NK-92 (cell line): ENCODE results near the gene RASAL3.

Experiments
- DNase-seq: peaks from one replicate; lab custom pipeline; 2025; ENCODE audit not compliant: unreplicated experiment; lab: John Stamatoyannopoulos, UW

Gene RASAL3

GRCh38 chr19:15436012-15436825, 28.1 kb downstream of the RASAL3 start:
- no peak for DNase-seq

- no peak for DNase-seq
Observed at GRCh38 chr19:15433519-15434069, 30.8 kb downstream of the RASAL3 start.

GRCh38 chr19:15432629-15433518, 31.5 kb downstream of the RASAL3 start:
- DNase-seq = no peak

GRCh38 chr19:15432018-15432494, 32.3 kb downstream of the RASAL3 start:
- no peak for DNase-seq

- no peak for DNase-seq
Observed at GRCh38 chr19:15431396-15432017, 32.8 kb downstream of the RASAL3 start.

GRCh38 chr19:15430526-15431120, 33.7 kb downstream of the RASAL3 start:
- DNase-seq = no peak

GRCh38 chr19:15429825-15430467, 34.4 kb downstream of the RASAL3 start:
- DNase-seq = no peak

DNA sequence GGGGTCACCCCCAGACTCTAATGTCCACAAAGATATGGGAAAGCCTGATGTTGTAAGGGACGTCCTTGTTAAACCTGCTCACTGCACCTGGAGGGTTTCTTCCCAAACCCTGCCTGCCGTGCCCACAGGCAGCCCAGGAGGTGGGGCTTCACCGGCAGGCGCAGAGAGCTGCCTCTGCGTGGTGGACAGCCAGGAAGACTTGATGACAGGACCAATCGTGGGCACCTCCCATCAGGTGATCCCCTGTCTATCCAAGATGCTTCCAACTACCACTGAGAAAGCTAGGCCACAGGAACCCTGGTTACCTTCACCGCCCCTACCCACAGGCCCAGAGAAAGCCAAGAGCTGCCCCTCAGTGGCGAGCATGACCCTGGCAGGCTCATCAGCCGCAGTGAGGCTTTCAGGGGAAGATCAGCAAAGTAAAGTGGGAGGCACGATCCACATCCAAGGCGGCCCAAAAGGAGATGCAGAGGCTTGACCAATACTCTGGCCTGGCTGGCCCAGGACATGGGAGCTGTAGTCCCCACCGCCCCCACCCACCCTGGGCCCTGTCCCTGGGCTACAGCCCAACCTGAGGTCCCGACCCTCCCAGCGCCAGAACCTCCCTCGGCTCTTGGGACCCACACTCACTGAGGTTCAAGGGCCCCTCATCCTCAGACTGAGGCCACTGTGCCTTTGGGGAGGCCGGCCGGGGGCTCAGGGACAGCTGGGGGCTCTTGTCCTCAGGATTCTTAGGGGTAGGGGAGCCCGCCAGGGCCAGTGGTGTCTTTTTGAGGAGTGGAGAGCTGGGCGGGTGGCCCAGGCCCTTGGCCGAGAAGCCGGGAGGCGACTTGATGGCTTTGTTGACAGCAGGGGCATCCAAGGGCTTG, 35.2 kb downstream of the RASAL3 start:
- no peak for DNase-seq

DNA sequence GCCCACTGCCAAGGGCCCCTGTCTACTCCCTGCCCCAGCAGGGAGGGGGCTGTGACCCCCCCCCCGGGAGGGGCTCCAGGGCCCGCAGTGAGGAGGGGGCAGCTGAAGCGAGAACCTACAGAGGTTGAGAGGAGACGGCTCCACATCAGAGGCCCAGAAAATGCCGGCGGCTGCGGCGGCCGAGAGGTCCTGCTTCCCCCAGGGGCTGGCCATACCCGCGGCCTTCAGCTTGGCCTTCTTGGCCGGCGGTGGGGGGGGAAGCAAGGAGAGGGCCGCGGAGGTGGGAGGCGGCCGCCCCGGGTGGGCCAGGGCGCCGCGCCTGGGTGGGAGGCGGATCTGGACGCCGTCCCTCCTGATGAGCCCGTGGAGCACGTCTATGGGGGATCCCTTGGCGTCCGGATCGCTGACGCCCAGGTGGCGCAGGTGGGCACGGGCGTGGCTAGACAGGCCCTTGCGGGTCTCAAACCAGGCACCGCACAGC, 36.3 kb downstream of the RASAL3 start:
- DNase-seq = no peak

- DNase-seq = no peak
Observed at GRCh38 chr19:15427350-15427700, 37.0 kb downstream of the RASAL3 start.

DNA sequence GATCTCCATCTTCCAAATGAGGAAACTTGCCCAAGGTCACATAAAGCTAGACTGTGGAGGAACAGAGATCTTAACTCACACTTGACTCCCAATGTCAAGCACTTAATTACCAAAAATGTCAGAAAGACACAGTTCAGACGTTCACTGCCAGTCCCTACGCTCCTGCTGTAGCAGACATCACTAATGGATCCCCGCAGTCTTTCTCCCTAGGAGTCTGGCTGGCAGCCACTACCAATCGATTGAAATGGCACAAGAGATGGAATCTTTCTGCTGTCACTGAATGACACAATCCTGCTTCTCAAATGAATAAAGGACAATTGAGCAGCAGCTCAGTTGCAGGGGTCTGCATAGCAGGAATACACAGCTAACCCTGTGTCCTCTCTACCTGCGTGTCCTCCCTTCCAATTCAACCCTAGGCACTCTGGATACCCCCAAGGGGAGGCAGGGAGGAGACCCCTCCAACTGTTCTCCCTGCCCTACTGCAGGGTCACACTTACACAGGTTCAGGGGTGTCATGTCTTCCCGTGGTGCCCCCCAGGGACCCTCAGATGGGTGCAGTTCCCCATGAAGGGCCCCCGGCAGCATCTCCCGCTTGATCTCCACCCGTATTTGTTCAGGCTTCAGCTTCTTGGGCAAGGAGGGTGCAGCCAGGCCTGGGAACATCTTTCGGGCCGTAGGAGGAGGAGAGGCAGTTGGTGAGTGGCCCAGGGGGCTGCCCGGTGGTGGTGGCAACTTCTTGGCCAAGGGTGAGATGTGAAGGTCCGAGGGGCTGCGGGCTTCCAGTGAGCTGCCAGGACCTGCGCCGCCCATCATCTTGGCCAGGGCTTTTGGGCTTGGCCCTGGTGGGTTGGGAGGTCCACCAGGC, 37.6 kb downstream of the RASAL3 start:
- no peak for DNase-seq

DNA sequence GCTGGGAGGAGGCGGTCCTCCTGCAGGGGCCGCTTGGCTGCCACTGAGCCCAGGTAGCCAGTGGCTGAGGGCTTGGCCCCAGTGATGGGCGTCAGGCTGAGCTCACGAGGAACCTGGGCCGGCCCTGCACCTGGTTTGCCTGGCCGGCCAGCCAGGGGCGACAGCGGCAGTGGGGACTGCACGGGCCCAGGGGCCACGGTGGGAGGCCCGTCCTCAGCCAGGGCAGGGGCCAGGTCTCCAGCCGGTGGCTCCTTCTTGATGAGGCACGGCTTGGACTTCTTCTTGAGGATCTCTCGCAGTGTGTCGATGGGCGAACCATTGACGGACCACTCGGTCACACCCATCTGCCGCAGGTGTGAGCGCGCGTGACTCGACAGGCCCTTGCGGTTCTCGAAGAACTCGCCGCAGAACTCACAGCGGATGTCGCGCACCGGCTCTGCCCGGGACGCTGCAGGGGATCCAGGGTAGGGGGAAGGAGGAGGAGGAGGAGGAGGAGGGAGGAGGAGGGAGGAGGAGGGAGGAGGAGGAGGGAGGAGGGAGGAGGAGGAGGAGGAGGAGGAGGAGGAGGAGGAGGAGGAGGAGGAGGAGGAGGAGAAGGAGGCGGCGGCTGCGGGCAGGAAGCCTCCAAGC, 38.9 kb downstream of the RASAL3 start:
- DNase-seq = no peak

DNA sequence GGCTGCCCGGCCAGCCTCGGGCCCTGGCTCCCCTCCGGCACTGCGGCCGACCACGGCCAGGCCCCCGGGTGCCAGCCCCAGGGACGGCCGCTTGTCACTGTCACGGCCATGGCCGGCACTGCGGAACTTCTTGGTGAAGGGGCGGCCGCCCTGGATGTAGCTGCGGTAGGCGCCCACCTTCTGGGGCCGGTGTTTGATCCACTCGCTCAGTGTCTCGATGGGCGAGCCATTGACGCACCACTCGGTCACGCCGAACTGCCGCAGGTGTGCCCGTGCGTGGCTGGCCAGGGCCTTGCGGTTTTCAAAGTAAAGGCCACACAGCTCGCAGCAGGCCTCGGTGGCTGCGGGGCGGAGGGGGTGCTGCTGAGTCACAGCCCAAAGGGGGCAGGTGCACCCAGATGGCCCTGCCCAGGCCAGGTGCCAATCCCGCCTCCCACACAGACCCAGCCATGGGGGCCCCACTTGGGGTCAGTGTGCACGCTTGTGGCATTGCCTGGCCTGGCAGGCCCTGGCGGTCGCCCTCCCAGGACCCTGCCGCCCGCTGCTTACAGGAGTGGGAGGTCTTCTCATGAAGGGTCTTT, 39.6 kb downstream of the RASAL3 start:
- DNase-seq = no peak

DNA sequence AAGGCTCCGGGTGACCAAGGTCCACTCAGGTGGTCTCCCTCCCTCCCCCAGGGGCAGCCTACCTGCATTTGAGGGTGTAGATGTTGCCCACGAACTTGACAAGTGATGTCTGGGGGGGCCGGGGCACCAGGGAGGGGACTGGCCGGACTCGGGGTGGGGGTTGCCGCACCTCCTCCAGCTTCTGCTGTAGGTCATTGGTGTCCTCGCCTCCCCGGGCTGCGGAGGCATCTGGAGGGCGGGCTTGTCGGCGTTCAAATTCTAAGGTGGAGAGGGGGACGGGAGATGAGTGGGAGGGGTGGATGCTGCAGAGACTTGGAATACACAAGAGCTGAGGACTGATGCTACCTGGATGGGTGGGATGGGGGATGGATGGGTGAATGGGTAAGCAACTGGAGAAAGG, 40.2 kb downstream of the RASAL3 start:
- DNase-seq = no peak

GRCh38 chr19:15423130-15423529, 41.2 kb downstream of the RASAL3 start:
- DNase-seq = no peak

- no peak for DNase-seq
Observed at GRCh38 chr19:15422296-15423075, 41.9 kb downstream of the RASAL3 start.
